PC-9 (cell line): ENCODE data around the gene KIF21B. TPM values are rescaled to one million over a fixed set of nuclear protein-coding genes. Genes with fewer than 3 reads are reported as not detected.
A peak's percentile ranks its signal among the peaks of the same experiment; 100 is the strongest.

Source experiments
- BruUV-seq: library from RNA; stranded (reverse); fragments of 400-500 nt; replicated peaks from 2 replicates; lab custom pipeline; 2021; lab: Mats Ljungman, UMichigan
- CTCF ChIA-PET: fragments of 300-600 bp; sonication (Branson Sonifier 250); formaldehyde crosslinking; loops from one replicate; lab custom pipeline; 2022; ENCODE audit warnings: antibody characterized with exemption; lab: Charles Lee
- POLR2A ChIA-PET: fragments of 300-600 bp; sonication (Branson Sonifier 250); formaldehyde crosslinking; loops from one replicate; lab custom pipeline; 2022; ENCODE audit warnings: antibody characterized with exemption; ENCODE audit not compliant: unreplicated experiment; lab: Charles Lee
- DNase-seq, 2 experiments: peaks; one replicate each; pipeline versions ENCODE4 v3.0.0 to v3.0.0-alpha.2; 2015 to 2022; ENCODE audit warnings: mixed read lengths in 1 of 2
- H2AFZ ChIP-seq: fragments of 200-600 bp; sonication (generic); 2 replicates; pipeline ENCODE4 v1.8.1; 2017; ENCODE audit warnings: antibody characterized with exemption
- H3F3A ChIP-seq: fragments of 200-600 bp; sonication (generic); 2 replicates; pipeline ENCODE4 v1.8.1; 2017; ENCODE audit warnings: antibody characterized with exemption, mild to moderate bottlenecking, low read depth; ENCODE audit not compliant: insufficient read depth
- H3K27ac ChIP-seq: fragments of 200-600 bp; sonication (generic); 2 replicates; pipeline ENCODE4 v1.6.1; 2016; ENCODE audit warnings: mixed run types
- H3K27me3 ChIP-seq: fragments of 200-600 bp; sonication (generic); 2 replicates; pipeline ENCODE4 v1.6.1; 2016; ENCODE audit warnings: low read depth, mixed run types; ENCODE audit not compliant: insufficient read depth
- H3K36me3 ChIP-seq: fragments of 200-600 bp; sonication (generic); 2 replicates; pipeline ENCODE4 v1.6.1; 2016; ENCODE audit warnings: low read depth, mixed run types
- H3K4me1 ChIP-seq: fragments of 200-600 bp; sonication (generic); replicated peaks from 2 replicates; pipeline ENCODE4 v1.6.1; 2016; ENCODE audit warnings: mixed run types; ENCODE audit not compliant: insufficient read depth
- H3K4me2 ChIP-seq: fragments of 200-600 bp; sonication (generic); 2 replicates; pipeline ENCODE4 v1.6.1; 2017; ENCODE audit warnings: mixed run types
- H3K4me3 ChIP-seq: fragments of 200-600 bp; sonication (generic); 2 replicates; pipeline ENCODE4 v1.6.1; 2016; ENCODE audit warnings: mixed run types
- H3K79me2 ChIP-seq: fragments of 200-600 bp; sonication (generic); 2 replicates; pipeline ENCODE4 v1.6.1; 2017; ENCODE audit warnings: low read depth, mixed run types
- H3K9me2 ChIP-seq: fragments of 200-600 bp; sonication (generic); 2 replicates; pipeline ENCODE4 v1.8.1; 2017; ENCODE audit warnings: mild to moderate bottlenecking; ENCODE audit not compliant: insufficient read depth
- H3K9me3 ChIP-seq: fragments of 200-600 bp; sonication (generic); 2 replicates; pipeline ENCODE4 v1.8.1; 2016; ENCODE audit warnings: low read depth; ENCODE audit not compliant: insufficient read depth
- H4K20me1 ChIP-seq: fragments of 200-600 bp; sonication (generic); 2 replicates; pipeline ENCODE4 v1.8.1; 2017; ENCODE audit not compliant: insufficient read depth
- EZH2 ChIP-seq: fragments of 200-600 bp; sonication (generic); IDR thresholded peaks from 2 replicates; pipeline ENCODE4 v1.8.0; 2017; ENCODE audit warnings: antibody characterized with exemption, low read depth
- intact Hi-C: fragments of 100-400 bp; cut with micrococcal nuclease; formaldehyde crosslinking; loops from one replicate; pipeline ENCODE4 v1.10.0; 2022; ENCODE audit not compliant: unreplicated experiment
- total RNA-seq: library from RNA; stranded (reverse); gene quantifications from 2 replicates; pipeline ENCODE4 v1.2.3, GENCODE V29; 2021
- TF ChIP-seq, protein P1 (sequence below): fragments of 200-600 bp; sonication (generic); conservative IDR thresholded peaks from 2 replicates; pipeline ENCODE4 v1.6.1; 2017; ENCODE audit warnings: mixed run types, antibody characterized with exemption, mild to moderate bottlenecking, moderate library complexity

Gene KIF21B
- total RNA-seq, 1 experiment from 2014 or later, result 3.7 TPM

GRCh38 chr1:201048521-201048920 is 25.0 kb upstream of the KIF21B start:
- Histone ChIP-seq H3K4me1 (no peaks in the 10 kb centered on the region), H3K9me2 (no peaks in the 10 kb centered on the region), H3K79me2 (no peaks in the 10 kb centered on the region), H3K4me3 (no peak overlapping the region), H3K27me3 (peaks cover 74% of the 10 kb centered on the region), H3K9me3 (no peaks in the 10 kb centered on the region), H3K27ac (no peak overlapping the region), H3F3A (no peaks in the 10 kb centered on the region), H2AFZ (no peak overlapping the region), H4K20me1 (no peaks in the 10 kb centered on the region), H3K4me2 (no peak overlapping the region), H3K36me3 (no peaks in the 10 kb centered on the region)
- ChIA-PET CTCF (no interaction called here), POLR2A (interaction anchor here (0.6 kb wide), 1 partner anchor 94 kb away, joined by 4 read pairs; no protein-coding TSS in a partner anchor)
- BruUV-seq, result no TSS peak
- TF ChIP-seq EZH2, result no peak
- TF ChIP-seq, protein P1, sequence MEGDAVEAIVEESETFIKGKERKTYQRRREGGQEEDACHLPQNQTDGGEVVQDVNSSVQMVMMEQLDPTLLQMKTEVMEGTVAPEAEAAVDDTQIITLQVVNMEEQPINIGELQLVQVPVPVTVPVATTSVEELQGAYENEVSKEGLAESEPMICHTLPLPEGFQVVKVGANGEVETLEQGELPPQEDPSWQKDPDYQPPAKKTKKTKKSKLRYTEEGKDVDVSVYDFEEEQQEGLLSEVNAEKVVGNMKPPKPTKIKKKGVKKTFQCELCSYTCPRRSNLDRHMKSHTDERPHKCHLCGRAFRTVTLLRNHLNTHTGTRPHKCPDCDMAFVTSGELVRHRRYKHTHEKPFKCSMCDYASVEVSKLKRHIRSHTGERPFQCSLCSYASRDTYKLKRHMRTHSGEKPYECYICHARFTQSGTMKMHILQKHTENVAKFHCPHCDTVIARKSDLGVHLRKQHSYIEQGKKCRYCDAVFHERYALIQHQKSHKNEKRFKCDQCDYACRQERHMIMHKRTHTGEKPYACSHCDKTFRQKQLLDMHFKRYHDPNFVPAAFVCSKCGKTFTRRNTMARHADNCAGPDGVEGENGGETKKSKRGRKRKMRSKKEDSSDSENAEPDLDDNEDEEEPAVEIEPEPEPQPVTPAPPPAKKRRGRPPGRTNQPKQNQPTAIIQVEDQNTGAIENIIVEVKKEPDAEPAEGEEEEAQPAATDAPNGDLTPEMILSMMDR, result no peak
- no peak for DNase-seq
- intact Hi-C loops, result no loop called here

DNA sequence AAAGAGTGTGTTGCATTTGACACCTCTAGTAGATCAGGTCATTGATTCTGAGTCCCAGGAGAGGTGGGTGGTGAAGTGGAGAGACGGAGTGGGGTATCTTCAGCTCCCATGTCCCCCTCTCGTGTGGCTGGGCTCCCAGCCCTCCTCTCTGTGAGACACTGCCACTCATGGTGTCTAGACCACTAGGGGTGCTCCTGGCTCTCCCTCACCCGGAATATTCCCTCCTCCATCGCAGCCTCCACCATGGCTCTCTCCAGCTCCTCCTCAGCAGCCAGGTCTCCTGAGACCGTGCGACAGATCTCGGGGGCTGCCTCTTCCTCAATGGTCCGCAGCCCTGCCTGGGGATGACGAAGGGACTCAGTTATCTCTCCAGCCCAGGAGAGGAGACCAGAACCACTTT is 20.6 kb upstream of the KIF21B start:
- H3K27me3 ChIP-seq, result peaks cover 30% of the 10 kb centered on the region
- intact Hi-C loops, result loop anchor here (5.0 kb wide), 1 partner anchor 68 kb away; the partner anchor contains the start of gene CACNA1S
- H3K4me3 ChIP-seq, result no peak overlapping the region
- H3F3A ChIP-seq, result no peaks in the 10 kb centered on the region
- TF ChIP-seq, protein P1, result no peak
- no peak for TF ChIP-seq EZH2
- no peaks in the 10 kb centered on the region for H3K79me2 ChIP-seq
- no TSS peak for BruUV-seq
- H3K4me1 ChIP-seq, result no peaks in the 10 kb centered on the region
- no peaks in the 10 kb centered on the region for H4K20me1 ChIP-seq
- H3K9me3 ChIP-seq, result no peaks in the 10 kb centered on the region
- H3K27ac ChIP-seq, result no peak overlapping the region
- H2AFZ ChIP-seq, result no peak overlapping the region
- H3K4me2 ChIP-seq, result no peak overlapping the region
- no peaks in the 10 kb centered on the region for H3K36me3 ChIP-seq
- peak in 1 of 2 experiments; percentile 24 for DNase-seq
- POLR2A ChIA-PET, result no interaction called here
- H3K9me2 ChIP-seq, result no peaks in the 10 kb centered on the region
- CTCF ChIA-PET, result no interaction called here

DNA sequence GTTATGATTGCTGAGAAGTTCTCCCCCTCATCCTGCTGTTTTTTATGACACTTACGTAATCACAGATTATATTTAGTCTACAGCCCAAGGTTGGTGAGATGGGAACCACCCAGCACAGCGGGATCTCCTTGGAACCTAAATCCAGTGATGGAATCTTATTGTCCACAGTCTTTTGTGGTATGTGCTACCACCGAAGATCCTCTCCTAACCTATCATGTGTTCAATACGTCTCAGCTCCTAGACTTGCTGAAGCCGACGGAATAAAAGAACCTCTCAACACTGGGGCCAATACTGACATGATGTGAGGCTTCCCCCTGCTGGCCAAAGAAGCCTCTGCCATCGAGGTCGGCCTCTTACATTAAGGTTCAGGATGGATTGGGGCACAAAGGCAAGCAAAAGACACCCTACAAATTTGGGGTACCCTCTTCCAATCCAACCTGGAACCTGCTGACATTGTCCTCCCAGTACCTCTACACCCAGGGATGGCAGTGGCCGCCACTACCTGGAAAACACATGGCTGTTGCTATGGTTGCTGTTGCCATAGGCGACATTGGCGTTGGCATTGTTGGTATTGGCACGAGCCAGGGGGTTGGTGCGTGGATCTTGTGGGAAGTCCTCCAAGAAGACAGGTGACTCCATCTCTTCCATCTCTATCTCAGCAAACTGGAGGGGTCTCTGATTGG is 19.4 kb upstream of the KIF21B start:
- peak; percentile 51 to 52 for DNase-seq
- intact Hi-C loops, result loop anchor here (1.0 to 5.0 kb wide), 4 partner anchors 69 to 422 kb away; partner anchors contain the start of genes CACNA1S and KIF14
- H4K20me1 ChIP-seq, result no peaks in the 10 kb centered on the region
- CTCF ChIA-PET, result interaction anchor here (0.5 to 2.2 kb wide), 5 partner anchors 70 to 524 kb away, joined by 3 to 8 read pairs (median 5); no protein-coding TSS in a partner anchor
- H3K79me2 ChIP-seq, result no peaks in the 10 kb centered on the region
- no peaks in the 10 kb centered on the region for H3F3A ChIP-seq
- H3K9me2 ChIP-seq, result no peaks in the 10 kb centered on the region
- no peak overlapping the region for H3K4me3 ChIP-seq
- H3K9me3 ChIP-seq, result no peaks in the 10 kb centered on the region
- H3K4me1 ChIP-seq, result no peaks in the 10 kb centered on the region
- H3K27ac ChIP-seq, result no peak overlapping the region
- POLR2A ChIA-PET, result no interaction called here
- TF ChIP-seq, protein P1, result peak; percentile 91
- no peak for TF ChIP-seq EZH2
- peak overlapping the region; percentile 41; the same call in 1 of the 2 replicates for H3K4me2 ChIP-seq
- no TSS peak for BruUV-seq
- H3K36me3 ChIP-seq, result no peaks in the 10 kb centered on the region
- H3K27me3 ChIP-seq, result peaks cover 18% of the 10 kb centered on the region
- no peak overlapping the region for H2AFZ ChIP-seq
